GM13976 (cell line): Measurements from ENCODE around the gene PARVA.

ENCODE experiments used
- DNase-seq: peaks from one replicate; pipeline ENCODE4 v3.0.0; 2012; ENCODE audit warnings: low spot score
- CTCF ChIP-seq: IDR thresholded peaks from 2 replicates; pipeline ENCODE4 v1.5.1; 2012; ENCODE audit warnings: borderline replicate concordance, mild to moderate bottlenecking; ENCODE audit not compliant: insufficient read depth; ENCODE audit errors: extremely low read depth, missing control alignments, control extremely low read depth
- in situ Hi-C: fragments of 300-500 bp; cut with MboI; formaldehyde crosslinking; loops from one replicate; pipeline ENCODE4 v1.12.0; 2022; ENCODE audit warnings: low sequenced_read_pairs, mixed read lengths, inconsistent platforms; ENCODE audit not compliant: unreplicated experiment

PARVA gene

GRCh38 chr11:12546660-12547059, 169.3 kb downstream of the PARVA start:
- in situ Hi-C loops = no loop called here
- no peak for DNase-seq
- no peak for TF ChIP-seq CTCF

GRCh38 chr11:12547953-12548650, 170.7 kb downstream of the PARVA start:
- no peak for DNase-seq
- in situ Hi-C loops = no loop called here
- no peak for TF ChIP-seq CTCF

GRCh38 chr11:12552692-12553091, 175.3 kb downstream of the PARVA start:
- in situ Hi-C loops = no loop called here
- TF ChIP-seq CTCF = no peak
- no peak for DNase-seq

- in situ Hi-C loops = no loop called here
- no peak for DNase-seq
- TF ChIP-seq CTCF = no peak
Observed at GRCh38 chr11:12554122-12554521, 176.8 kb downstream of the PARVA start.

GRCh38 chr11:12556155-12556554, 178.8 kb downstream of the PARVA start:
- in situ Hi-C loops = no loop called here
- DNase-seq = no peak
- no peak for TF ChIP-seq CTCF

GRCh38 chr11:12556788-12557384, 179.5 kb downstream of the PARVA start:
- no peak for TF ChIP-seq CTCF
- in situ Hi-C loops = no loop called here
- no peak for DNase-seq
